IMR-90 (cell line): Measurements from ENCODE around the gene FRMD1. TPM values are rescaled to one million over a fixed set of nuclear protein-coding genes. Genes with fewer than 3 reads are reported as not detected.

Source experiments
- ATAC-seq: fragments of 200-7000 bp; cut with Tn5 transposase; 2 replicates; pipeline ENCODE4 v1.9.1; 2020; ENCODE audit warnings: low read depth, mild to moderate bottlenecking, moderate library complexity
- BruUV-seq: library from RNA; stranded (reverse); fragments of 400-500 nt; replicated peaks from 2 replicates; lab custom pipeline; 2021; lab: Mats Ljungman, UMichigan
- CTCF ChIA-PET: fragments of 300-600 bp; formaldehyde crosslinking; extraction: SDS; loops from one replicate; lab custom pipeline; 2021; ENCODE audit warnings: antibody characterized with exemption; lab: Yijun Ruan, JAX
- POLR2A ChIA-PET: fragments of 300-600 bp; sonication (Branson Sonifier 250); formaldehyde crosslinking; loops from one replicate; lab custom pipeline; 2022; ENCODE audit warnings: antibody characterized with exemption; ENCODE audit not compliant: unreplicated experiment; lab: Charles Lee
- DNase-seq: peaks from one replicate; pipeline ENCODE4 v3.0.0; 2013
- H2AFZ ChIP-seq: replicated peaks from 2 replicates; pipeline ENCODE3; 2013; ENCODE audit warnings: low read length, mild to moderate bottlenecking; ENCODE audit not compliant: poor library complexity
- H2AK5ac ChIP-seq: 2 replicates; pipeline ENCODE4 v1.6.1; 2013; ENCODE audit warnings: low read depth, low read length, inconsistent platforms
- H2AK9ac ChIP-seq: replicated peaks from 2 replicates; pipeline ENCODE3; 2013; ENCODE audit warnings: mild to moderate bottlenecking, low read depth, low read length, moderate library complexity; ENCODE audit not compliant: poor library complexity
- H2BK120ac ChIP-seq: 2 replicates; pipeline ENCODE4 v1.6.1; 2013; ENCODE audit warnings: low read depth, low read length, inconsistent platforms
- H2BK15ac ChIP-seq: 3 replicates; pipeline ENCODE4 v1.6.1; 2013; ENCODE audit warnings: low read depth, low read length, inconsistent platforms
- H2BK20ac ChIP-seq: 2 replicates; pipeline ENCODE4 v1.6.1; 2013; ENCODE audit warnings: low read depth, mild to moderate bottlenecking, inconsistent platforms, low read length, moderate library complexity
- H2BK5ac ChIP-seq: 2 replicates; pipeline ENCODE4 v1.6.1; 2013; ENCODE audit warnings: mild to moderate bottlenecking, low read depth, low read length, inconsistent platforms; ENCODE audit not compliant: poor library complexity, severe bottlenecking
- H3K14ac ChIP-seq: replicated peaks from 2 replicates; pipeline ENCODE4 v1.6.1; 2013; ENCODE audit warnings: low read depth, low read length, inconsistent platforms
- H3K18ac ChIP-seq: 2 replicates; pipeline ENCODE4 v1.6.1; 2013; ENCODE audit warnings: low read depth, low read length, control low read depth
- H3K23ac ChIP-seq: 2 replicates; pipeline ENCODE4 v1.6.1; 2013; ENCODE audit warnings: low read depth, low read length, inconsistent platforms
- H3K27ac ChIP-seq: 2 replicates; pipeline ENCODE4 v1.5.1; 2013; ENCODE audit warnings: mild to moderate bottlenecking, control low read depth, low read length; ENCODE audit not compliant: insufficient read depth
- H3K27me3 ChIP-seq: 2 replicates; pipeline ENCODE4 v1.6.1; 2013; ENCODE audit warnings: low read length; ENCODE audit not compliant: control insufficient read depth, insufficient read depth
- H3K36me3 ChIP-seq: 2 replicates; pipeline ENCODE4 v1.6.1; 2013; ENCODE audit warnings: low read length, mixed read lengths; ENCODE audit not compliant: control insufficient read depth, insufficient read depth
- H3K4ac ChIP-seq: 2 replicates; pipeline ENCODE4 v1.6.1; 2013; ENCODE audit warnings: low read depth, low read length, inconsistent platforms
- H3K4me1 ChIP-seq: 2 replicates; pipeline ENCODE4 v1.6.1; 2013; ENCODE audit warnings: low read length, mixed read lengths; ENCODE audit not compliant: control insufficient read depth, insufficient read depth
- H3K4me2 ChIP-seq: 2 replicates; pipeline ENCODE4 v1.6.1; 2013; ENCODE audit warnings: low read depth, mild to moderate bottlenecking, control low read depth, low read length, moderate library complexity
- H3K4me3 ChIP-seq: 2 replicates; pipeline ENCODE4 v1.5.1; 2013; ENCODE audit warnings: low read depth, mild to moderate bottlenecking, control low read depth, low read length, moderate library complexity; ENCODE audit not compliant: insufficient read depth
- H3K56ac ChIP-seq: 2 replicates; pipeline ENCODE4 v1.6.1; 2013; ENCODE audit warnings: low read length, inconsistent platforms; ENCODE audit not compliant: insufficient read depth; ENCODE audit errors: extremely low read depth
- H3K79me1 ChIP-seq, 2 experiments: 2 replicates each; pipeline ENCODE4 v1.6.1; 2013; ENCODE audit warnings: low read length in 2 of 2, inconsistent platforms in 1 of 2, low read depth in 1 of 2
- H3K9ac ChIP-seq: 2 replicates; pipeline ENCODE4 v1.6.1; 2013; ENCODE audit warnings: low read depth, low read length, control low read depth
- H3K9me1 ChIP-seq: 2 replicates; pipeline ENCODE4 v1.6.1; 2013; ENCODE audit warnings: low read length, inconsistent platforms; ENCODE audit not compliant: insufficient read depth
- H3K9me3 ChIP-seq: 2 replicates; pipeline ENCODE4 v1.6.1; 2013; ENCODE audit warnings: low read length; ENCODE audit not compliant: control insufficient read depth, insufficient read depth
- H4K20me1 ChIP-seq: 2 replicates; pipeline ENCODE4 v1.6.1; 2013; ENCODE audit warnings: low read length, inconsistent platforms; ENCODE audit not compliant: insufficient read depth
- H4K5ac ChIP-seq: 2 replicates; pipeline ENCODE4 v1.6.1; 2013; ENCODE audit warnings: mild to moderate bottlenecking, low read depth, low read length, control low read depth
- H4K8ac ChIP-seq, 2 experiments: 2 replicates each; pipeline ENCODE4 v1.6.1; 2013; ENCODE audit warnings: low read depth in 2 of 2, low read length in 2 of 2, control low read depth in 1 of 2, inconsistent platforms in 1 of 2
- H4K91ac ChIP-seq: 2 replicates; pipeline ENCODE4 v1.6.1; 2013; ENCODE audit warnings: low read depth, low read length, inconsistent platforms; ENCODE audit not compliant: insufficient read depth
- BHLHE40 ChIP-seq: fragments of 150-350 bp; IDR thresholded peaks from 2 replicates; pipeline ENCODE4 v1.6.1; 2016; ENCODE audit warnings: mild to moderate bottlenecking, low read depth, low read length
- CEBPB ChIP-seq: IDR thresholded peaks from 2 replicates; pipeline ENCODE4 v1.6.1; 2012; ENCODE audit warnings: low read depth, low read length, improper control_type of control experiment
- CHD1 ChIP-seq: IDR thresholded peaks from 2 replicates; pipeline ENCODE4 v1.6.1; 2012; ENCODE audit warnings: low read depth, low read length, improper control_type of control experiment
- CTCF ChIP-seq: conservative IDR thresholded peaks from 2 replicates; pipeline ENCODE4 v1.5.1; 2012; ENCODE audit warnings: mild to moderate bottlenecking, low read depth, low read length, improper control_type of control experiment
- ELK1 ChIP-seq: fragments of 150-350 bp; IDR thresholded peaks from 2 replicates; pipeline ENCODE4 v1.6.1; 2016; ENCODE audit warnings: low read depth, mild to moderate bottlenecking, low read length, moderate library complexity, borderline replicate concordance
- FOS ChIP-seq: fragments of 150-350 bp; IDR thresholded peaks from 2 replicates; pipeline ENCODE4 v1.6.1; 2016; ENCODE audit warnings: low read depth, low read length
- MAFK ChIP-seq: IDR thresholded peaks from 2 replicates; pipeline ENCODE4 v1.6.1; 2012; ENCODE audit warnings: low read depth, low read length, improper control_type of control experiment
- MAZ ChIP-seq: IDR thresholded peaks from 2 replicates; pipeline ENCODE4 v1.6.1; 2012; ENCODE audit warnings: low read depth, mild to moderate bottlenecking, low read length, improper control_type of control experiment, moderate library complexity, borderline replicate concordance
- MXI1 ChIP-seq: IDR thresholded peaks from 2 replicates; pipeline ENCODE4 v1.6.1; 2012; ENCODE audit warnings: low read depth, mild to moderate bottlenecking, low read length, moderate library complexity, borderline replicate concordance
- NFE2L2 ChIP-seq: fragments of 150-350 bp; IDR thresholded peaks from 2 replicates; pipeline ENCODE4 v1.6.1; 2016; ENCODE audit warnings: low read depth, mild to moderate bottlenecking, low read length
- POLR2A ChIP-seq: IDR thresholded peaks from 2 replicates; pipeline ENCODE4 v1.6.1; 2012; ENCODE audit warnings: mild to moderate bottlenecking, low read depth, low read length
- RAD21 ChIP-seq: IDR thresholded peaks from 2 replicates; pipeline ENCODE4 v1.6.1; 2012; ENCODE audit warnings: low read length, improper control_type of control experiment
- RCOR1 ChIP-seq: IDR thresholded peaks from 2 replicates; pipeline ENCODE4 v1.6.1; 2012; ENCODE audit warnings: mild to moderate bottlenecking, low read length, improper control_type of control experiment; ENCODE audit not compliant: insufficient replicate concordance
- RFX5 ChIP-seq: IDR thresholded peaks from 2 replicates; pipeline ENCODE4 v1.8.0; 2012; ENCODE audit warnings: low read depth, mild to moderate bottlenecking, low read length, moderate library complexity
- SMC3 ChIP-seq: fragments of 150-350 bp; IDR thresholded peaks from 2 replicates; pipeline ENCODE4 v1.6.1; 2016; ENCODE audit warnings: low read depth, mild to moderate bottlenecking, antibody characterized with exemption, low read length, moderate library complexity
- USF2 ChIP-seq: fragments of 150-350 bp; IDR thresholded peaks from 2 replicates; pipeline ENCODE4 v1.6.1; 2017; ENCODE audit warnings: mild to moderate bottlenecking, antibody characterized with exemption, low read length, low read depth
- WGBS, 2 experiments: methylation state at CpG; one replicate each; pipeline versions ENCODE4 v1.1.5 to v1.1.7; 2013; ENCODE audit warnings: missing lambda C conversion rate in 2 of 2; ENCODE audit not compliant: insufficient read length in 1 of 2; ENCODE audit errors: extremely low coverage in 2 of 2; 5-methylcytosine and 5-hydroxymethylcytosine counted together
- dilution Hi-C: fragments of 300-500 bp; cut with HindIII; formaldehyde crosslinking; loops from one replicate; pipeline ENCODE4 v1.14.3; 2018; ENCODE audit warnings: low sequenced_read_pairs; ENCODE audit not compliant: unreplicated experiment
- in situ Hi-C: fragments of 300-500 bp; cut with MboI; formaldehyde crosslinking; loops from 3 replicates; pipeline ENCODE4 v1.14.3; 2019; ENCODE audit warnings: low sequenced_read_pairs, inconsistent platforms, mixed read lengths
- intact Hi-C: fragments of 100-400 bp; cut with micrococcal nuclease; formaldehyde crosslinking; loops from 2 replicates; pipeline ENCODE4 v1.10.0; 2022
- polyA plus RNA-seq, 3 experiments: library from polyadenylated mRNA; depleted of rRNA; stranded (reverse); fragments of >200 nt; gene quantifications; 2 replicates each; pipeline ENCODE4 v1.2.3, GENCODE V29; 2012; ENCODE audit warnings: low replicate concordance in 1 of 3
- total RNA-seq: library from RNA; depleted of rRNA; stranded (reverse); fragments of >200 nt; gene quantifications from 2 replicates; pipeline ENCODE4 v1.2.3, GENCODE V29; 2012

Gene FRMD1
- total and polyA plus RNA-seq, 2 of the 4 experiments (the other 2 are of a cell fraction), result not detected

GRCh38 chr6:168093071-168093505, 14.1 kb upstream of the FRMD1 start:
- no peaks in the 10 kb centered on the region; the same call in 1 of the 2 replicates for H4K20me1 ChIP-seq
- 100% methylated on average over 1 of the region's 12 CpGs; no CpG with 5 or more reads in 1 of the 2 experiments for WGBS, 2 experiments
- no peak overlapping the region for H3K9ac ChIP-seq
- H3K4me3 ChIP-seq, result no peak overlapping the region
- peaks cover 8% of the 10 kb centered on the region; the same call in 1 of the 2 replicates for H3K4me1 ChIP-seq
- no peak overlapping the region for H4K8ac ChIP-seq
- no peak overlapping the region for H2BK20ac ChIP-seq
- H2BK120ac ChIP-seq, result no peak overlapping the region
- ChIA-PET POLR2A (no interaction called here), CTCF (no interaction called here)
- dilution Hi-C loops (no loop called here), intact Hi-C loops (no loop called here), in situ Hi-C loops (no loop called here)
- H4K5ac ChIP-seq, result no peak overlapping the region
- TF ChIP-seq USF2 (no peak), CEBPB (no peak), RCOR1 (no peak), MAFK (no peak), ELK1 (no peak), MAZ (no peak), POLR2A (no peak), FOS (no peak), RAD21 (no peak), MXI1 (no peak), NFE2L2 (no peak), BHLHE40 (no peak), CHD1 (no peak), SMC3 (no peak), RFX5 (no peak), CTCF (no peak)
- H3K56ac ChIP-seq, result no peak overlapping the region
- no peak overlapping the region for H2BK15ac ChIP-seq
- no peaks in the 10 kb centered on the region for H3K9me1 ChIP-seq
- H3K23ac ChIP-seq, result no peak overlapping the region
- H3K4me2 ChIP-seq, result no peak overlapping the region
- H2AFZ ChIP-seq, result no peak overlapping the region
- BruUV-seq, result no TSS peak
- H2AK5ac ChIP-seq, result no peak overlapping the region
- H3K36me3 ChIP-seq, result no peaks in the 10 kb centered on the region
- H4K91ac ChIP-seq, result no peak overlapping the region
- H2BK5ac ChIP-seq, result no peak overlapping the region
- DNase-seq (no peak), ATAC-seq (no peak)
- no peak overlapping the region for H3K18ac ChIP-seq
- no peak overlapping the region for H3K27ac ChIP-seq
- H3K27me3 ChIP-seq, result no peaks in the 10 kb centered on the region; the same call in 1 of the 2 replicates
- H3K14ac ChIP-seq, result no peak overlapping the region
- H3K79me1 ChIP-seq, result no peaks in the 10 kb centered on the region
- no peak overlapping the region for H3K4ac ChIP-seq
- H2AK9ac ChIP-seq, result no peak overlapping the region
- no peaks in the 10 kb centered on the region for H3K9me3 ChIP-seq
